HepG2 (cell line): ENCODE measurements around the gene CPVL.

Experiments used
- FOXM1 ChIP-seq: sonication (generic); formaldehyde crosslinking; IDR thresholded peaks from 2 replicates; pipeline ENCODE4 v1.5.0; 2020; ENCODE audit warnings: missing genetic modification reagents
- NCOA1 ChIP-seq: sonication (generic); formaldehyde crosslinking; IDR thresholded peaks from 2 replicates; pipeline ENCODE4 v1.9.0; 2021; ENCODE audit warnings: missing genetic modification reagents
- ZFP41 ChIP-seq: sonication (generic); formaldehyde crosslinking; IDR thresholded peaks from 2 replicates; pipeline ENCODE4 v1.4.0; 2020; ENCODE audit warnings: mild to moderate bottlenecking, missing genetic modification reagents, borderline replicate concordance
- ZNF10 ChIP-seq: sonication (generic); formaldehyde crosslinking; IDR thresholded peaks from 2 replicates; pipeline ENCODE4 v1.4.0; 2020; ENCODE audit warnings: mild to moderate bottlenecking, low read depth, missing genetic modification reagents, borderline replicate concordance
- ZNF274 ChIP-seq: sonication (generic); formaldehyde crosslinking; IDR thresholded peaks from 2 replicates; pipeline ENCODE4 v1.5.1; 2020; ENCODE audit warnings: mild to moderate bottlenecking, missing genetic modification reagents
- TF ChIP-seq, protein P1 (sequence below): sonication (generic); formaldehyde crosslinking; IDR thresholded peaks from 2 replicates; pipeline ENCODE4 v1.8.0; 2022; ENCODE audit warnings: missing genetic modification reagents, mild to moderate bottlenecking, moderate library complexity, borderline replicate concordance

DNA sequence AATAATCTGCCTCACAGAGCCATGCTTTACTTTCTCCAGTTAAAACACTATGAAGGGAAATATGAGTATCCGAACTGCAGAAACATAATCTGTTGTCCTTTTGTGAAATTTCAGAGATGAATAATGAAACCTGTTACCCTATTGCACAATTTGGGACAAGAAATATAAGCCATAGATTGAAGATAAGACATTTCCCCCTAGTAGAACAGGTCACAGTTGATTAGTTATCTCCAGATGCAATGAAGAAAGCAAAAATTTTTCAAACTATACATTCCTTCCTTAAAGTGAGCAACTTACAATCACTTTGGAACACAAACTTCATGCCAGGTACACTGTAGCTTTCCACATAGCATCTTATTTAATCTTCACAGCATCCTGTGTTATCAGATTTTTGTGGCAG is 46.0 kb upstream of the CPVL start:
- TF ChIP-seq ZNF10 (no peak), ZFP41 (no peak), NCOA1 (CRISPR knock-in tag) (no peak), FOXM1 (CRISPR knock-in tag) (no peak), ZNF274 (CRISPR knock-in tag) (no peak)
- TF ChIP-seq, protein P1, sequence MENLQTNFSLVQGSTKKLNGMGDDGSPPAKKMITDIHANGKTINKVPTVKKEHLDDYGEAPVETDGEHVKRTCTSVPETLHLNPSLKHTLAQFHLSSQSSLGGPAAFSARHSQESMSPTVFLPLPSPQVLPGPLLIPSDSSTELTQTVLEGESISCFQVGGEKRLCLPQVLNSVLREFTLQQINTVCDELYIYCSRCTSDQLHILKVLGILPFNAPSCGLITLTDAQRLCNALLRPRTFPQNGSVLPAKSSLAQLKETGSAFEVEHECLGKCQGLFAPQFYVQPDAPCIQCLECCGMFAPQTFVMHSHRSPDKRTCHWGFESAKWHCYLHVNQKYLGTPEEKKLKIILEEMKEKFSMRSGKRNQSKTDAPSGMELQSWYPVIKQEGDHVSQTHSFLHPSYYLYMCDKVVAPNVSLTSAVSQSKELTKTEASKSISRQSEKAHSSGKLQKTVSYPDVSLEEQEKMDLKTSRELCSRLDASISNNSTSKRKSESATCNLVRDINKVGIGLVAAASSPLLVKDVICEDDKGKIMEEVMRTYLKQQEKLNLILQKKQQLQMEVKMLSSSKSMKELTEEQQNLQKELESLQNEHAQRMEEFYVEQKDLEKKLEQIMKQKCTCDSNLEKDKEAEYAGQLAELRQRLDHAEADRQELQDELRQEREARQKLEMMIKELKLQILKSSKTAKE (CRISPR knock-in tag): no peak
